GM18868 (cell line): ENCODE results near the gene TAS2R43.
A peak's percentile ranks its signal among the peaks of the same experiment; 100 is the strongest.
"Not testable (repeated sequence)": the region's sequence is repeated elsewhere in the genome, so short reads cannot be mapped to it uniquely, and the experiment has no call there.

Experiments used
- ATAC-seq: cut with Tn5 transposase; IDR thresholded peaks from one replicate; pipeline ENCODE4 v1.9.1; 2021; ENCODE audit warnings: mild to moderate bottlenecking, moderate library complexity; ENCODE audit not compliant: unreplicated experiment

Gene TAS2R43

GRCh38 chr12:11062194-11062593 lies 29.9 kb downstream of the TAS2R43 start, which contains the start of gene TAS2R46:
Gene TAS2R46, minus strand, starts transcription at chr12:11062294. Its CDS starts 0 bp downstream, at chr12:11062294.
- ATAC-seq: not testable (repeated sequence)

- ATAC-seq: peak; percentile 45
Measured at GRCh38 chr12:11059784-11060183, 32.3 kb downstream of the TAS2R43 start.

- no peak for ATAC-seq
Measured at GRCh38 chr12:11059041-11059440, 33.1 kb downstream of the TAS2R43 start.

GRCh38 chr12:11055306-11055705 lies 36.8 kb downstream of the TAS2R43 start:
- ATAC-seq: no peak

GRCh38 chr12:11049806-11050531 lies 42.1 kb downstream of the TAS2R43 start:
- not testable (repeated sequence) for ATAC-seq

- not testable (repeated sequence) for ATAC-seq
Measured at GRCh38 chr12:11041366-11041765, 50.7 kb downstream of the TAS2R43 start.
